Measurements from ENCODE around the gene SPDEF.

SPDEF gene

GRCh38 chr6:34518669-34519365, 37.3 kb downstream of the SPDEF start:
- no peak for DNase-seq (ENCODE audit: low read depth)
- H3K4me3 ChIP-seq (ENCODE audit: low read length): no peak overlapping the region
- no peak for TF ChIP-seq CTCF (conservative IDR thresholded peaks at IDR 0.05; ENCODE audit: low read depth, low read length)

GRCh38 chr6:34517966-34518365, 38.2 kb downstream of the SPDEF start:
- no peak for DNase-seq (ENCODE audit: low read depth)

GRCh38 chr6:34517461-34517881, 38.7 kb downstream of the SPDEF start:
- DNase-seq (ENCODE audit: low read depth): no peak
- TF ChIP-seq CTCF (conservative IDR thresholded peaks at IDR 0.05; ENCODE audit: low read depth, low read length): no peak
- H3K4me3 ChIP-seq (ENCODE audit: low read length): no peak overlapping the region

More at GRCh38 chr6:34517966-34518365, 38.2 kb downstream of the SPDEF start:
- H3K4me3 ChIP-seq (ENCODE audit: low read length): no peak overlapping the region
- TF ChIP-seq CTCF (conservative IDR thresholded peaks at IDR 0.05; ENCODE audit: low read depth, low read length): no peak

- DNase-seq (ENCODE audit: low read depth): no peak
- no peak overlapping the region for H3K4me3 ChIP-seq (ENCODE audit: low read length)
Measured at GRCh38 chr6:34516391-34517324, 39.5 kb downstream of the SPDEF start.

GRCh38 chr6:34515473-34516387, 40.4 kb downstream of the SPDEF start:
- TF ChIP-seq CTCF (conservative IDR thresholded peaks at IDR 0.05; ENCODE audit: low read depth, low read length): no peak
- no peak overlapping the region for H3K4me3 ChIP-seq (ENCODE audit: low read length)
- DNase-seq (ENCODE audit: low read depth): no peak

More at GRCh38 chr6:34516391-34517324, 39.5 kb downstream of the SPDEF start:
- no peak for TF ChIP-seq CTCF (conservative IDR thresholded peaks at IDR 0.05; ENCODE audit: low read depth, low read length)

GRCh38 chr6:34514593-34515472, 41.3 kb downstream of the SPDEF start:
- H3K4me3 ChIP-seq (ENCODE audit: low read length): no peak overlapping the region
- no peak for TF ChIP-seq CTCF (conservative IDR thresholded peaks at IDR 0.05; ENCODE audit: low read depth, low read length)
- DNase-seq (ENCODE audit: low read depth): no peak

Measured in retinal pigment epithelial cell (primary cell).